Measurements from ENCODE around the gene C19orf18. TPM values are rescaled to one million over a fixed set of nuclear protein-coding genes. Genes with fewer than 3 reads are reported as not detected.

Gene C19orf18
- total and polyA plus RNA-seq, 2 donors (not counting 1 experiment from before 2014, with no cell fraction given) = 0.17 to 0.83 TPM

GRCh38 chr19:58001895-58002369 lies 27.6 kb upstream of the C19orf18 start:
- peaks cover 5% of the 10 kb centered on the region for H3K9me3 ChIP-seq (ENCODE audit: control insufficient read depth, insufficient read depth, low read depth, low read length)
- no peaks in the 10 kb centered on the region for H3K27me3 ChIP-seq (ENCODE audit: control insufficient read depth, insufficient read depth, low read length)
- H3K4me3 ChIP-seq (replicated peaks in 1 of 4; ENCODE audit: control extremely low read depth in 1 of 4, insufficient read depth in 1 of 4, low read depth in 3 of 4, low read length in 4 of 4) = peak overlapping the region; percentile 66 to 90 (median 78)
- H2AFZ ChIP-seq (ENCODE audit: low read length) = peak overlapping the region; percentile 32
- TF ChIP-seq EZH2 (IDR thresholded peaks at IDR 0.05; ENCODE audit: low read length, missing control alignments) = no peak
- no peak for TF ChIP-seq CTCF (conservative IDR thresholded peaks at IDR 0.05 in 1 of 2, IDR thresholded peaks at IDR 0.05 in 1 of 2; ENCODE audit: low read depth in 1 of 2, low read length in 2 of 2)
- H4K20me1 ChIP-seq (ENCODE audit: control insufficient read depth, extremely low read depth, insufficient read depth, low read length) = no peaks in the 10 kb centered on the region
- H3K4me2 ChIP-seq (ENCODE audit: extremely low read depth, insufficient read depth, low read length) = peak overlapping the region; percentile 91
- no peaks in the 10 kb centered on the region for H3K4me1 ChIP-seq (ENCODE audit: control insufficient read depth, extremely low read depth, insufficient read depth, low read length)
- peak overlapping the region; percentile 87 for H3K27ac ChIP-seq (ENCODE audit: insufficient read depth, low read length)
- DNase-seq (ENCODE audit: low read depth in 2 of 2) = peak; percentile 30 to 38
- peaks cover 13% of the 10 kb centered on the region for H3K79me2 ChIP-seq (ENCODE audit: control insufficient read depth, insufficient read depth, low read length)
- peaks cover 23% of the 10 kb centered on the region for H3K36me3 ChIP-seq (ENCODE audit: control insufficient read depth, insufficient read depth, low read length)
- H3K9ac ChIP-seq (ENCODE audit: insufficient read depth, low read length) = peak overlapping the region; percentile 95

GRCh38 chr19:58000677-58001076 lies 26.3 kb upstream of the C19orf18 start:
- TF ChIP-seq EZH2 (IDR thresholded peaks at IDR 0.05; ENCODE audit: low read length, missing control alignments) (no peak), CTCF (conservative IDR thresholded peaks at IDR 0.05 in 1 of 2, IDR thresholded peaks at IDR 0.05 in 1 of 2; ENCODE audit: low read depth in 1 of 2, low read length in 2 of 2) (no peak)
- H4K20me1 ChIP-seq (ENCODE audit: control insufficient read depth, extremely low read depth, insufficient read depth, low read length) = no peaks in the 10 kb centered on the region
- H3K4me3 ChIP-seq (replicated peaks in 1 of 4; ENCODE audit: control extremely low read depth in 1 of 4, insufficient read depth in 1 of 4, low read depth in 3 of 4, low read length in 4 of 4) = no peak overlapping the region
- no peaks in the 10 kb centered on the region for H3K27me3 ChIP-seq (ENCODE audit: control insufficient read depth, insufficient read depth, low read length)
- no peak overlapping the region for H3K9ac ChIP-seq (ENCODE audit: insufficient read depth, low read length)
- peaks cover 3% of the 10 kb centered on the region for H3K9me3 ChIP-seq (ENCODE audit: control insufficient read depth, insufficient read depth, low read depth, low read length)
- H3K4me1 ChIP-seq (ENCODE audit: control insufficient read depth, extremely low read depth, insufficient read depth, low read length) = no peaks in the 10 kb centered on the region
- peaks cover 13% of the 10 kb centered on the region for H3K79me2 ChIP-seq (ENCODE audit: control insufficient read depth, insufficient read depth, low read length)
- no peak overlapping the region for H2AFZ ChIP-seq (ENCODE audit: low read length)
- no peak overlapping the region for H3K4me2 ChIP-seq (ENCODE audit: extremely low read depth, insufficient read depth, low read length)
- H3K27ac ChIP-seq (ENCODE audit: insufficient read depth, low read length) = no peak overlapping the region
- H3K36me3 ChIP-seq (ENCODE audit: control insufficient read depth, insufficient read depth, low read length) = peaks cover 20% of the 10 kb centered on the region
- DNase-seq (ENCODE audit: low read depth in 2 of 2) = no peak

- peaks cover 8% of the 10 kb centered on the region for H3K36me3 ChIP-seq (ENCODE audit: control insufficient read depth, insufficient read depth, low read length)
- no peak overlapping the region for H3K27ac ChIP-seq (ENCODE audit: insufficient read depth, low read length)
- no peak overlapping the region for H2AFZ ChIP-seq (ENCODE audit: low read length)
- no peaks in the 10 kb centered on the region for H3K4me1 ChIP-seq (ENCODE audit: control insufficient read depth, extremely low read depth, insufficient read depth, low read length)
- TF ChIP-seq CTCF (conservative IDR thresholded peaks at IDR 0.05 in 1 of 2, IDR thresholded peaks at IDR 0.05 in 1 of 2; ENCODE audit: low read depth in 1 of 2, low read length in 2 of 2) (no peak), EZH2 (IDR thresholded peaks at IDR 0.05; ENCODE audit: low read length, missing control alignments) (no peak)
- no peaks in the 10 kb centered on the region for H3K79me2 ChIP-seq (ENCODE audit: control insufficient read depth, insufficient read depth, low read length)
- H4K20me1 ChIP-seq (ENCODE audit: control insufficient read depth, extremely low read depth, insufficient read depth, low read length) = no peaks in the 10 kb centered on the region
- peaks cover 3% of the 10 kb centered on the region for H3K9me3 ChIP-seq (ENCODE audit: control insufficient read depth, insufficient read depth, low read depth, low read length)
- no peak overlapping the region for H3K4me2 ChIP-seq (ENCODE audit: extremely low read depth, insufficient read depth, low read length)
- no peak overlapping the region for H3K4me3 ChIP-seq (replicated peaks in 1 of 4; ENCODE audit: control extremely low read depth in 1 of 4, insufficient read depth in 1 of 4, low read depth in 3 of 4, low read length in 4 of 4)
- H3K27me3 ChIP-seq (ENCODE audit: control insufficient read depth, insufficient read depth, low read length) = no peaks in the 10 kb centered on the region
- no peak overlapping the region for H3K9ac ChIP-seq (ENCODE audit: insufficient read depth, low read length)
- DNase-seq (ENCODE audit: low read depth in 2 of 2) = no peak
Measured at GRCh38 chr19:57992841-57993240, 18.5 kb upstream of the C19orf18 start.
